LNCAP (cell line): ENCODE results near the gene KCTD7.

ENCODE experiments used
- CTCF ChIP-seq: fragments of 450-650 bp; IDR thresholded peaks from 2 replicates; pipeline ENCODE4 v1.5.1; 2017; ENCODE audit warnings: mild to moderate bottlenecking

The KCTD7 gene

GRCh38 chr7:66609176-66609575, 19.5 kb upstream of the KCTD7 start:
- TF ChIP-seq CTCF, result no peak

- TF ChIP-seq CTCF, result no peak
Observed at GRCh38 chr7:66615699-66616098, 13.0 kb upstream of the KCTD7 start.

GRCh38 chr7:66617295-66617694, 11.4 kb upstream of the KCTD7 start:
- no peak for TF ChIP-seq CTCF

GRCh38 chr7:66626331-66626934, 2.2 kb upstream of the KCTD7 start:
- no peak for TF ChIP-seq CTCF

- no peak for TF ChIP-seq CTCF
Observed at GRCh38 chr7:66627151-66627681, 1.5 kb upstream of the KCTD7 start.

- no peak for TF ChIP-seq CTCF
Observed at GRCh38 chr7:66627881-66628360, 760 bp upstream of the KCTD7 start.

- TF ChIP-seq CTCF, result no peak
Observed at GRCh38 chr7:66629222-66630062, 761 bp downstream of the KCTD7 start.
